ENCODE results near the gene C16orf87.
"Not testable (repeated sequence)": the region's sequence is repeated elsewhere in the genome, so short reads cannot be mapped to it uniquely, and the experiment has no call there.

C16orf87 gene

DNA sequence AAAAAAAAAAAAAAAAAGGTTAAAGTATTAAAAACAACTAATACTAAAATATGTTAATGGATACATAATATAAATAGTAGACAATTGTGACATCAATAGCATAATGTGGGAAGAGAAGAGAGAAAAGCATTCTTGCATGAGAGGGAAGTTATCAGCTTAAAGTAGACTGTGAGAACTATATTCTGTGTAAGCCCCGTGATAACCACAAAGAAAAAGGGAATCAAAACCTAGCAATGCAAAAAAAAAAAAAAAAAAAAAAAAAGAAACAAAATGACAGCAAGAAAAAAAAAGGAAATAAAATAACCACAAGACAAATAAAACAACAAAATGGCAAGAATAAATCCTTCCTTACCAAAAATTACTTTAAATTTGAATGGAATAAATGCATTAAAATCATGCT is 43.1 kb downstream of the C16orf87 start:
- ChIA-PET CTCF (interaction anchor here (1.0 kb wide), 1 partner anchor 13 kb away, joined by 4 read pairs; no protein-coding TSS in a partner anchor), POLR2A (no interaction called here)
- DNase-seq (ENCODE audit: low read depth, low spot score) = no peak
- H3K4me3 ChIP-seq (ENCODE audit: low read depth, low read length) = no peak overlapping the region
- TF ChIP-seq, protein P1, sequence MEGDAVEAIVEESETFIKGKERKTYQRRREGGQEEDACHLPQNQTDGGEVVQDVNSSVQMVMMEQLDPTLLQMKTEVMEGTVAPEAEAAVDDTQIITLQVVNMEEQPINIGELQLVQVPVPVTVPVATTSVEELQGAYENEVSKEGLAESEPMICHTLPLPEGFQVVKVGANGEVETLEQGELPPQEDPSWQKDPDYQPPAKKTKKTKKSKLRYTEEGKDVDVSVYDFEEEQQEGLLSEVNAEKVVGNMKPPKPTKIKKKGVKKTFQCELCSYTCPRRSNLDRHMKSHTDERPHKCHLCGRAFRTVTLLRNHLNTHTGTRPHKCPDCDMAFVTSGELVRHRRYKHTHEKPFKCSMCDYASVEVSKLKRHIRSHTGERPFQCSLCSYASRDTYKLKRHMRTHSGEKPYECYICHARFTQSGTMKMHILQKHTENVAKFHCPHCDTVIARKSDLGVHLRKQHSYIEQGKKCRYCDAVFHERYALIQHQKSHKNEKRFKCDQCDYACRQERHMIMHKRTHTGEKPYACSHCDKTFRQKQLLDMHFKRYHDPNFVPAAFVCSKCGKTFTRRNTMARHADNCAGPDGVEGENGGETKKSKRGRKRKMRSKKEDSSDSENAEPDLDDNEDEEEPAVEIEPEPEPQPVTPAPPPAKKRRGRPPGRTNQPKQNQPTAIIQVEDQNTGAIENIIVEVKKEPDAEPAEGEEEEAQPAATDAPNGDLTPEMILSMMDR (IDR thresholded peaks at IDR 0.05; ENCODE audit: insufficient read depth, low read length, missing control alignments) = no peak

DNA sequence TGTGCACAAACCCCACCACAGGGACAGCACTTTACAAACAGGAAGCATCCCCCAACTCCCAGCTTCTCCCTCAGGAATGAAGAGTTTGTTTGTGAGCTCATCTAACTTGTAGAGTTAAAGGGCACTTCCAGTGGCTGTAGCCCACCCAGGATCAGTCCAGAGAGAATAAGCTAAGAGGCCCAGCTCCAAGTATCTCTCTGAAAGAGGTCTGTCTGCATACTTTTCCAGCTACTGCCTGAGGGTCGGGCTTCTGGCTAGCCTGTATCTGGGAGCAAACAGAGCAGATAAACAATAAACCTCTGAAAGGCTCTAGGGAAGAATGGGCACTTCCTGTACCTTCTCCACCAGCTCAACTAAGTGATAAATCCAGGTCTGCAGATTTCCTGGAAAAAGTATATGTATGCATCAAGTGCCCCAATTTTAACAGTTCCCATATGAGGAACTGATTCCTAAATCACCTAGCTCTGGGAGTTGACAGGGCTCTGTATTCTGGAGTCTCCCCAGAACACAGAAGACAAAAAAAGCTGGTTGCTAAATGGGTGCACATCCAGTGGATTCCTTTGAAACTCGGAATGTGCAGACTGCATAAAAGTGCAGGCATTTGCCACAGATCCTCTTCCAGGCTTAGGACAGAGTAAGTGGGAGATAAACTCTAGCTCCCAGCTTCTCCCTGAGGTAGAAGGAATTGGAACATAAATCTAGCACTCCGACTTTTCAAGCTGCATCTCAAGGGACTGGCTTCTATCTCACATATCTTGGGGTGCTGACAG is 45.7 kb downstream of the C16orf87 start:
- POLR2A ChIA-PET = no interaction called here

DNA sequence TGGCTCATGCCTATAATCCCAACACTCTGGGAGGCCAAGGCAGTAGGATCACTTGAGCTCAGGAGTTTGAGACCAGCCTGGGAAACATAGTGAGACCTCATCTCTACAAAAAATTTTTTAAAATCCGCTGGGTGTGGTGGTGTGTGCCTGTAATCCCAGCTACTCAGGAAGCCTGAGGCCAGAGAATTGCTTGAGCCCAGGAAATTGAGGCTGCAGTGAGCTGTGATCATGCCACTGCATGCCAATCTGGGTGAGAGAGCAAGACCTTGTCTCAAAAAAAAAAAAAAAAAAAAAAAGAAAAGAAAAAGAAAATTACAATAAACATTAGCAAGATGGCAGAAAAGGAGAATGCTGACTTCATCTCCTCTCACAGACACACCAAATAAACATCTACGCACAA is 46.4 kb downstream of the C16orf87 start:
- CTCF ChIA-PET = interaction anchor here (0.7 to 1.7 kb wide), 2 partner anchors 16 to 146 kb away, joined by 3 to 7 read pairs; no protein-coding TSS in a partner anchor
- DNase-seq (ENCODE audit: low read depth, low spot score); H3K4me3 ChIP-seq (ENCODE audit: low read depth, low read length); POLR2A ChIA-PET: not testable (repeated sequence)

More for the DNA sequence above, 45.7 kb downstream of the C16orf87 start:
- no peak overlapping the region for H3K4me3 ChIP-seq (ENCODE audit: low read depth, low read length)
- TF ChIP-seq, protein P1 (IDR thresholded peaks at IDR 0.05; ENCODE audit: insufficient read depth, low read length, missing control alignments) = no peak
- CTCF ChIA-PET = interaction anchor here (0.7 to 1.7 kb wide), 3 partner anchors 10 to 145 kb away, joined by 3 to 7 read pairs (median 4); no protein-coding TSS in a partner anchor
- DNase-seq (ENCODE audit: low read depth, low spot score) = no peak

DNA sequence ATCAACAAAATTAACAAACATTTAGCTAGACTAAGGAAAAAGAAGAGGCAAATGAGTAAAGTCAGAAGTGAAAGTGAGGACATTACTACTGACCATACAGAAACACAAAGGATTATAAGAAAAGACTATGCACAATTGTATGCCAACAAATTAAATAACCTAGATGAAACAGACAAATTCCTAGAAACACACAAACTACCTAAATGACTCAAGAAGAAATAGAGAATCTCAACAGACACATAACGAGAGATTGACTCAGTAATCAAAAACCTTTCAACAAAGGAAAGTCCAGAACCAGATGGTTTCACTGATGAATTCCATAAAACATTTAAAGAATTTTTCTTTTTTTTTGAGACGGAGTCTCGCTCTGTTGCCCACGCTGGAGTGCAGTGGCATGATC is 47.2 kb downstream of the C16orf87 start:
- CTCF ChIA-PET = interaction anchor here (1.7 kb wide), 1 partner anchor 17 kb away, joined by 7 read pairs; no protein-coding TSS in a partner anchor
- no peak overlapping the region for H3K4me3 ChIP-seq (ENCODE audit: low read depth, low read length)
- TF ChIP-seq, protein P1 (IDR thresholded peaks at IDR 0.05; ENCODE audit: insufficient read depth, low read length, missing control alignments) = no peak
- no peak for DNase-seq (ENCODE audit: low read depth, low spot score)
- POLR2A ChIA-PET = no interaction called here

DNA sequence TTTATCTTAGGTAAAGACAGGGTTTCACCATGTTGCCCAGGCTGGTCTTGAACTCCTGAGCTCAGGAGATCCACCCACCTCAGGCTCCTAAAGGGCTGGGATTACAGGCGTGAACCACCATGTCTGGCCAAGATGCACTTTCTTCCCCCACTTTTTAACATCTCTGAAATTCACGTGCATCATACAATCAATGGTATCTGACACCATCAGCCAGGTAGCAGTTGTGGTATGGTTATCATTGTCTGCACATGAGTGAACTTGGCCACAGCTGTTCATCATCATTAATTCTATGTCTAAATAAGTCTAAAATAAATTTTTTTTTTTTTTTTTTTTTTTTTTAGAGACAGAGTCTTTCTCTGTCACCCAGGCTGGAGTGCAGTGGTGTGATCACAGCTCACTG is 48.7 kb downstream of the C16orf87 start:
- POLR2A ChIA-PET = no interaction called here
- CTCF ChIA-PET = no interaction called here
- no peak for DNase-seq (ENCODE audit: low read depth, low spot score)
- TF ChIP-seq, protein P1 (IDR thresholded peaks at IDR 0.05; ENCODE audit: insufficient read depth, low read length, missing control alignments) = no peak
- no peak overlapping the region for H3K4me3 ChIP-seq (ENCODE audit: low read depth, low read length)

DNA sequence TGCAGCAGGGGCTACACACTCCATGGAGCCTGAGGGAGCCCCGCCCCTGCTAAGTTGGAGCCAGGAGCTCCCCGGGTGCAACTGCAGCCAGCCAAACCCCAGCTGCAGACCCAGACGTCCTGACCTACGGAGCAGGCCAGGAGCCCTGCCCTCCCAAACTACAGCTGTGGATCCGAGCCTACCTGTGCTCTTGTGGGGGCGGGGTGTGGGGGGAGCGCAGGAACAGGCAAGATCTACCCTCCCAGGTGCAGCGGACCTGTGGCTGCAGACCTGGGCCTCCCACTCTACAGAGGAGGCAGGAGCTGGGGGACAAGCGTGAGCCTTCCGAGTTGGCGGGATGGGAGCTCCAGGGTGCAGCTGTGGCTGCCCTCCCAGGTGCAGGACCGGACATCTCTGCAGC is 53.2 kb downstream of the C16orf87 start:
- DNase-seq (ENCODE audit: low read depth, low spot score) = no peak
- H3K4me3 ChIP-seq (ENCODE audit: low read depth, low read length) = no peak overlapping the region
- TF ChIP-seq, protein P1 (IDR thresholded peaks at IDR 0.05; ENCODE audit: insufficient read depth, low read length, missing control alignments) = no peak
- POLR2A ChIA-PET = no interaction called here
- CTCF ChIA-PET = no interaction called here

Measured in AG04449 (cell line).